CD14-positive monocyte (primary cell): ENCODE results near the gene PCED1B. TPM values are rescaled to one million over a fixed set of nuclear protein-coding genes. Genes with fewer than 3 reads are reported as not detected.

Source experiments
- DNase-seq, 3 donors: peaks; one replicate each; pipeline ENCODE4 v3.0.0-alpha.2; 2011 to 2022
- H2AFZ ChIP-seq: 2 replicates; pipeline ENCODE4 v1.6.0; 2012; ENCODE audit warnings: mild to moderate bottlenecking, low read depth, low read length, inconsistent platforms; ENCODE audit not compliant: insufficient read depth, poor library complexity, severe bottlenecking
- H3K27ac ChIP-seq, 2 donors: 1 replicate in 1 of 2; 2 replicates in 1 of 2; pipeline ENCODE4 v1.5.1; 2012 to 2013; ENCODE audit warnings: low read length in 2 of 2, control low read depth in 1 of 2, inconsistent platforms in 1 of 2, low read depth in 1 of 2, mild to moderate bottlenecking in 1 of 2
- H3K27me3 ChIP-seq, 2 donors: one replicate each; pipeline versions ENCODE4 v1.6.0 to v1.6.1; 2011 to 2013; ENCODE audit warnings: low read length in 2 of 2; ENCODE audit not compliant: control insufficient read depth in 2 of 2, insufficient read depth in 2 of 2
- H3K36me3 ChIP-seq, 2 donors: replicated peaks in 1 of 2; 1 replicate in 1 of 2; 2 replicates in 1 of 2; pipeline versions ENCODE4 v1.5.1 to v1.6.1; 2012 to 2013; ENCODE audit warnings: low read length in 2 of 2, control low read depth in 1 of 2, inconsistent platforms in 1 of 2, mild to moderate bottlenecking in 1 of 2; ENCODE audit not compliant: insufficient read depth in 2 of 2, control insufficient read depth in 1 of 2
- H3K4me1 ChIP-seq, 2 donors: 1 replicate in 1 of 2; 2 replicates in 1 of 2; pipeline versions ENCODE4 v1.5.1 to v1.6.1; 2012 to 2013; ENCODE audit warnings: low read length in 2 of 2, control low read depth in 1 of 2, inconsistent platforms in 1 of 2, mild to moderate bottlenecking in 1 of 2, moderate library complexity in 1 of 2; ENCODE audit not compliant: insufficient read depth in 2 of 2, control insufficient read depth in 1 of 2
- H3K4me2 ChIP-seq: replicated peaks from 2 replicates; pipeline ENCODE3; 2012; ENCODE audit warnings: low read length, moderate library complexity, mild to moderate bottlenecking; ENCODE audit not compliant: poor library complexity, severe bottlenecking; ENCODE audit errors: extremely low read depth
- H3K4me3 ChIP-seq, 3 experiments: fragments of 200-600 bp in 1 of 3; sonication (generic) in 1 of 3; replicated peaks in 1 of 3; 1 replicate in 2 of 3; 2 replicates in 1 of 3; pipeline ENCODE4 v1.5.1; 2011 to 2013; ENCODE audit warnings: low read length in 3 of 3, mild to moderate bottlenecking in 3 of 3, control low read depth in 2 of 3, low read depth in 2 of 3, inconsistent platforms in 1 of 3, moderate library complexity in 1 of 3
- H3K79me2 ChIP-seq: 2 replicates; pipeline ENCODE4 v1.6.0; 2012; ENCODE audit warnings: mild to moderate bottlenecking, control low read depth, inconsistent platforms, low read length, moderate library complexity; ENCODE audit not compliant: insufficient read depth
- H3K9ac ChIP-seq: 2 replicates; pipeline ENCODE4 v1.6.0; 2017; ENCODE audit warnings: low read length, mild to moderate bottlenecking; ENCODE audit not compliant: insufficient read depth, poor library complexity, severe bottlenecking
- H3K9me3 ChIP-seq, 2 donors: replicated peaks in 1 of 2; 1 replicate in 1 of 2; 2 replicates in 1 of 2; pipeline versions ENCODE4 v1.5.1 to v1.6.1; 2012 to 2013; ENCODE audit warnings: low read length in 2 of 2, control low read depth in 1 of 2; ENCODE audit not compliant: control insufficient read depth in 1 of 2, insufficient read depth in 1 of 2
- H4K20me1 ChIP-seq: 2 replicates; pipeline ENCODE4 v1.6.0; 2012; ENCODE audit warnings: mild to moderate bottlenecking, low read length, control low read depth, moderate library complexity; ENCODE audit not compliant: insufficient read depth
- H3K27ac Mint-ChIP-seq, 7 donors: one replicate each; pipeline ENCODE4 v1.8.0; 2020; ENCODE audit warnings: mild to moderate bottlenecking in 7 of 7, mixed read lengths in 7 of 7, moderate library complexity in 6 of 7, inconsistent platforms in 2 of 7
- H3K27me3 Mint-ChIP-seq, 3 donors: one replicate each; pipeline ENCODE4 v1.8.0; 2021 to 2022; ENCODE audit warnings: low read depth in 3 of 3, mild to moderate bottlenecking in 3 of 3, mixed read lengths in 3 of 3, moderate library complexity in 3 of 3, inconsistent platforms in 1 of 3
- H3K36me3 Mint-ChIP-seq, 2 donors: one replicate each; pipeline ENCODE4 v1.8.0; 2020; ENCODE audit warnings: mixed read lengths in 2 of 2, inconsistent platforms in 1 of 2, mild to moderate bottlenecking in 1 of 2
- H3K4me1 Mint-ChIP-seq: one replicate; pipeline ENCODE4 v1.8.0; 2020; ENCODE audit warnings: mild to moderate bottlenecking, mixed read lengths
- H3K4me3 Mint-ChIP-seq, 2 donors: one replicate each; pipeline ENCODE4 v1.8.0; 2020; ENCODE audit warnings: mild to moderate bottlenecking in 2 of 2, mixed read lengths in 2 of 2, moderate library complexity in 1 of 2
- H3K9me3 Mint-ChIP-seq, 7 donors: one replicate each; pipeline ENCODE4 v1.8.0; 2020 to 2022; ENCODE audit warnings: mixed read lengths in 7 of 7, mild to moderate bottlenecking in 6 of 7, moderate library complexity in 6 of 7, inconsistent platforms in 2 of 7
- CTCF ChIP-seq: fragments of 200-600 bp; IDR thresholded peaks from one replicate; pipeline ENCODE4 v1.8.0; 2022; ENCODE audit warnings: antibody characterized with exemption, mild to moderate bottlenecking
- WGBS: methylation state at CpG from one replicate; pipeline ENCODE4 v1.1.5; 2013; ENCODE audit warnings: missing lambda C conversion rate; ENCODE audit not compliant: insufficient coverage; 5-methylcytosine and 5-hydroxymethylcytosine counted together
- intact Hi-C, 2 donors: fragments of 100-400 bp; cut with micrococcal nuclease; formaldehyde crosslinking; loops; one replicate each; pipeline versions ENCODE4 v1.15.0 to v1.15.1; 2023
- polyA plus RNA-seq, 3 donors: library from polyadenylated mRNA; depleted of rRNA in 1 of 3; unstranded in 2 of 3; stranded (reverse) in 1 of 3; fragments of 300-500 nt in 2 of 3; fragments of >200 nt in 1 of 3; fragmentation: Illumina TruSeq in 2 of 3; gene quantifications; 1 replicate in 2 of 3; 2 replicates in 1 of 3; pipeline ENCODE4 v1.2.3, GENCODE V29; 2012 to 2021

Gene PCED1B
- polyA plus RNA-seq, 3 donors = 0.10 to 0.65 TPM; not detected in 1

GRCh38 chr12:47270782-47271664, 191.6 kb downstream of the PCED1B start:
- H3K36me3 ChIP-seq = no peaks in the 10 kb centered on the region
- intact Hi-C loops = no loop called here
- no peak overlapping the region for H3K4me3 ChIP-seq
- 100% methylated on average over 1 of the region's 4 CpGs for WGBS
- H3K27ac ChIP-seq = no peak overlapping the region
- H3K9ac ChIP-seq = no peak overlapping the region
- H3K9me3 ChIP-seq = peaks cover 0 to 8% of the 10 kb centered on the region in 2 donors
- no peaks in the 10 kb centered on the region for H3K27me3 ChIP-seq
- Mint-ChIP-seq H3K9me3 (peaks cover 6 to 11% (median 8%) of the 10 kb centered on the region in 7 donors), H3K27ac (no peak overlapping the region), H3K4me3 (no peak overlapping the region), H3K27me3 (peaks cover 0 to 3% (median 0%) of the 10 kb centered on the region in 3 donors), H3K4me1 (peaks cover 18% of the 10 kb centered on the region), H3K36me3 (no peaks in the 10 kb centered on the region)
- TF ChIP-seq CTCF = no peak
- peaks cover 4 to 8% of the 10 kb centered on the region in 2 donors for H3K4me1 ChIP-seq
- H3K4me2 ChIP-seq = no peak overlapping the region
- no peak for DNase-seq
- H4K20me1 ChIP-seq = no peaks in the 10 kb centered on the region
- no peak overlapping the region for H2AFZ ChIP-seq
- H3K79me2 ChIP-seq = no peaks in the 10 kb centered on the region

- Histone ChIP-seq H2AFZ (no peak overlapping the region), H3K4me2 (no peak overlapping the region), H3K79me2 (no peaks in the 10 kb centered on the region), H3K4me3 (no peak overlapping the region), H4K20me1 (no peaks in the 10 kb centered on the region), H3K27ac (no peak overlapping the region), H3K4me1 (peaks cover 12 to 16% of the 10 kb centered on the region in 2 donors), H3K9me3 (peaks cover 0 to 8% of the 10 kb centered on the region in 2 donors), H3K27me3 (no peaks in the 10 kb centered on the region), H3K36me3 (no peaks in the 10 kb centered on the region), H3K9ac (no peak overlapping the region)
- Mint-ChIP-seq H3K9me3 (peaks cover 5 to 11% (median 8%) of the 10 kb centered on the region in 7 donors), H3K4me3 (no peak overlapping the region), H3K27me3 (peaks cover 0 to 3% (median 0%) of the 10 kb centered on the region in 3 donors), H3K4me1 (peaks cover 25% of the 10 kb centered on the region), H3K36me3 (no peaks in the 10 kb centered on the region), H3K27ac (no peak overlapping the region)
- TF ChIP-seq CTCF = no peak
- no peak for DNase-seq
- intact Hi-C loops = no loop called here
- WGBS = no CpG with 5 or more reads among the region's 2 CpGs
Measured at GRCh38 chr12:47271800-47272239, 192.4 kb downstream of the PCED1B start.
